AG09319 (cell line): ENCODE results near the gene SLC16A14.

Experiments
- DNase-seq: peaks from one replicate; pipeline ENCODE4 v3.0.0-alpha.2; 2010; ENCODE audit warnings: low read depth; ENCODE audit errors: extremely low read depth
- TF ChIP-seq, protein P1 (sequence below): IDR thresholded peaks from 2 replicates; pipeline ENCODE4 v1.5.1; 2011; ENCODE audit warnings: low read depth, mild to moderate bottlenecking, inconsistent platforms, low read length, moderate library complexity

SLC16A14 gene

DNA sequence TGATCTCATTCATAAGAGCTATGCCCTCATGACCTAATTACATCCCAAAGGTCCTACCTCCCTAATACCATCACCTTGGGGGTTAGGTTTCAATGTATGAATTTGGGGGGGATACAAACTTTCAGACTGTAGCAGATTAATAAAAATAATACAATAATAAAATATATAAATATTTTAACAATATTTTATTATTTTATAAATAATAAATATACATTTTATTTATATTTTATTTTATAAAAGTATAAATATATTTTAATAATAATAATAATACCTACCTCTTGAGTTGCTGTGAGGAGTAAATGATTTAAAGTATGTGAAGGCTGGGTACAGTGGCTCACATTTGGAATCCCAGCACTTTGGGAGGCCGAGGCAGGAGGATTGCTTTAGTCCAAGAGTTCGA, 8.1 kb upstream of the SLC16A14 start:
- TF ChIP-seq, protein P1, sequence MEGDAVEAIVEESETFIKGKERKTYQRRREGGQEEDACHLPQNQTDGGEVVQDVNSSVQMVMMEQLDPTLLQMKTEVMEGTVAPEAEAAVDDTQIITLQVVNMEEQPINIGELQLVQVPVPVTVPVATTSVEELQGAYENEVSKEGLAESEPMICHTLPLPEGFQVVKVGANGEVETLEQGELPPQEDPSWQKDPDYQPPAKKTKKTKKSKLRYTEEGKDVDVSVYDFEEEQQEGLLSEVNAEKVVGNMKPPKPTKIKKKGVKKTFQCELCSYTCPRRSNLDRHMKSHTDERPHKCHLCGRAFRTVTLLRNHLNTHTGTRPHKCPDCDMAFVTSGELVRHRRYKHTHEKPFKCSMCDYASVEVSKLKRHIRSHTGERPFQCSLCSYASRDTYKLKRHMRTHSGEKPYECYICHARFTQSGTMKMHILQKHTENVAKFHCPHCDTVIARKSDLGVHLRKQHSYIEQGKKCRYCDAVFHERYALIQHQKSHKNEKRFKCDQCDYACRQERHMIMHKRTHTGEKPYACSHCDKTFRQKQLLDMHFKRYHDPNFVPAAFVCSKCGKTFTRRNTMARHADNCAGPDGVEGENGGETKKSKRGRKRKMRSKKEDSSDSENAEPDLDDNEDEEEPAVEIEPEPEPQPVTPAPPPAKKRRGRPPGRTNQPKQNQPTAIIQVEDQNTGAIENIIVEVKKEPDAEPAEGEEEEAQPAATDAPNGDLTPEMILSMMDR: no peak
- no peak for DNase-seq

DNA sequence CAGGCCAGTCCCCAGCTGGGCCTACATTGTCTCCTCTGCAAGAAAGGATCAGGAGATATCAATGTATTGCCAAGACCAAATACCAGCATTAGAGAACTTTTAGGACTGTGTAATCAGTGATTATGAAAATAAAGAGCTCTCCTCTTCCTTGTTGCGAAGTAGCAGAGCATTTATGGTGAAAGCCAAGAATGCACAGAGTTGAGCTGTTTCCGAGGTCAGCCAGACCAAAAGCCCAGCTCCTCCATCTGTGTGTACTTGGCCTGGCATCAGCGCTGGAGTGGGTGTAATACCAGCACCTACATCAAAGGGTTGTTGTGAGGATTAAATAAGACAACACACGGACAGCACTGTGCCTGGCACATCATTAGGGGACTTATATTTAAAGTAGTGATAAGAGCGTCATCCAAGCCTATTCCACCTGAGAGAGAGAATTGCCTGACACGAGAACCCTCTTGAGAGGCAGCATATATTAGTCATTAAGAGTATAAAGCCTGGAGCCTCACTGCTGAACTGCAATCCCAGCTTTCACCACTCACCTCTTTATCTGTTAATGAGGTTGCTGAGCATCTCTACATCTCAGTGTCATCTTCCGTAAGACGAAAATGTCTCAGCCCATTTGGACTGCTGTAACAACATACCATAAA, 7.4 kb upstream of the SLC16A14 start:
- no peak for DNase-seq
- TF ChIP-seq, protein P1: no peak

DNA sequence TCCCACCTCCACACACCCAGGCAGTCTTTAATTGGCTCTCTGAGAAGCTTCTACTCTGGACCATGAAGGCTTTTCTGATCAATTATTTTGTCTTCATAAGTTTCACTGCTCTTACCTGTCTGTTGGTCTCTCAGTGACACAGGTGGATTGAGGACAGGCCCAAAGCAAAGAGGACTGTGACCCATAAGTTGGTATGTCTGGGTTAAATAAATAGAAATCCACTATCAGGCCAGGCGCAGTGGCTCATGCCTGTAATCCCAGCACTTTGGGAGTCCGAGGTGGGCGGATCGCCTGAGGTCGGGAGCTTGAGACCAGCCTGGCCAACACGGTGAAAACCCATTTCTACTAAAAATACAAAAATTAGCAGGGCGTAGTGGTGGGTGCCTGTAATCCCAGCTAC, 2.7 kb upstream of the SLC16A14 start:
- no peak for DNase-seq
- TF ChIP-seq, protein P1: no peak

DNA sequence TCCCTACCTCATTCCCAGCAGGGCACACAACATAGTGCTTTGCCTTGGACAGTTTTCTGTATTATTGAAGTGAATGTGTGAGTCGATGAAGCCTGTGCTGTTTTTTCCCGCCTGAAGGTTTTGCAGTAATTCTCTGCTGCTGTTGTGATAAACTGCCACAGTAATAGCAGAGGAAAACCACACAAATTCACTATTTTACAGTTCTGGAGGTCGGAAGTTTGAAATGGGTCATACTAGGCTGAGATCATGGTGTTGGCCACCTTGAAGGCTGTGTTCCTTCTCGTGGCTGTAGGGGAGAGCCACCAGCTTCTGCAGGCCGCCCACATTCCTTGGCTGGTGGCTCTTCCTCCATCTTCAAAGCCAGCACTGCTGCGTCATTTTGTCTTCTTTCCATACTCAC, 678 bp upstream of the SLC16A14 start:
- DNase-seq: no peak
- TF ChIP-seq, protein P1: no peak

DNA sequence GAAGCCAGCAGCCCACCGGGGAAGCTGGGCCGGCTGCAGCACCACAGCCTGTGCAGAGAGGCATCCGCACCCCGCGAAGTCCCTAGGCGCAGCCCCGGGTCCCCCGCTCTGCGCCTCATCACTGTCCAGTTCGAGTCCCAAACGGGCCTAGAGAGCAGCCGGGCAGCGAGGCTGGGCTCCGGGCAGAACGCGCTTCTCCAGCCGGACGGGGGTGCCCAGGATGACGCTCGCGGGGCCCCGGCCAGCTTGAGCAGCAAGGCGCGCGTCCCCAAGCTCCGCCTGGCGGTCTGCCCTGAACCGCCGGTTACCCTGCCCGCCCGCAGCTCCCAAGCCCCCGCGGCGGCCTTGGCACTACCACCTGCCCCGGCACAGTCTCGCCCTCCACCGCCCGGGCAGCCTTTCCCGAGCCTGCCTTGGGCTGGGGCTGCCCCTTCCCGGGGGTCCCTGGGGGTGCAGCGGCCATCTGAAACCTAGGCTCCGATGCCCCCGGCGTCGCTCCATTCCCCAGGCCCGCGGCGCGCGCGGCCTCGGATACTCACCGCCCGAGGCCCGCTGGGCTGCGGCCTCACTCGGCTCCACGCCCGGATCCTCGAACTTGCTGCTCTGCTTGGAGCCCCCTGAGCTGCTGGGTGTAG, 591 bp downstream of the SLC16A14 start:
- TF ChIP-seq, protein P1: no peak; the same call in 1 of the 2 replicates
- DNase-seq: no peak

DNA sequence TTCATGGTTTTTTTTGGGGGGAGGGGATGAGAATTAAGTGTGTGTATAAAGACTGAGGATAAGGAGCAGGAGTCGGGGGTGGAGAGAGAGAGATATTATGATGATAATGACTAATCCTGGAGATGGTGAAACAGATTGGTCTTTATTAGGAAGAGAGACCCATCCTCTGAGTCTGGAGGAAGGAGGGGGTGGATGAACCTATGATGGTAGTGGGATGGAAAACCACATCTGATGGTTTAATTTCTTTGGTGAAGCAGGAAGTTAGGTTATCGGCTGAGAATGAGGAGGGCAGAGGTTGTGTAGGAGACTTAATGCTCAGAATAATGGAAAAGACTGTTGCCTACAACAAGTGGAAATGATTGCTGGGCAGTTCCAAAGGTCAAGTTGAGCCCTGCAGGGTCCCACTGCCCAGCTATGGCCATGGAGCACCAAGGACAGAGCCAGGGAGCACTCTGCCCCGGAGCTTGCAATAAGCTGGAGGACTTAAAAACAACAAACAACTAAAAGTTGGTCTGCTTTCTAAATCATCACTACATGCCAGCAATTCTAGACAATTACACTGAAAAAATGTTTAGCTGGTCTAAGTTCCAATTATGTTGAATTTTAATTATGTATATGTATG, 7.9 kb downstream of the SLC16A14 start:
- TF ChIP-seq, protein P1: no peak
- no peak for DNase-seq

DNA sequence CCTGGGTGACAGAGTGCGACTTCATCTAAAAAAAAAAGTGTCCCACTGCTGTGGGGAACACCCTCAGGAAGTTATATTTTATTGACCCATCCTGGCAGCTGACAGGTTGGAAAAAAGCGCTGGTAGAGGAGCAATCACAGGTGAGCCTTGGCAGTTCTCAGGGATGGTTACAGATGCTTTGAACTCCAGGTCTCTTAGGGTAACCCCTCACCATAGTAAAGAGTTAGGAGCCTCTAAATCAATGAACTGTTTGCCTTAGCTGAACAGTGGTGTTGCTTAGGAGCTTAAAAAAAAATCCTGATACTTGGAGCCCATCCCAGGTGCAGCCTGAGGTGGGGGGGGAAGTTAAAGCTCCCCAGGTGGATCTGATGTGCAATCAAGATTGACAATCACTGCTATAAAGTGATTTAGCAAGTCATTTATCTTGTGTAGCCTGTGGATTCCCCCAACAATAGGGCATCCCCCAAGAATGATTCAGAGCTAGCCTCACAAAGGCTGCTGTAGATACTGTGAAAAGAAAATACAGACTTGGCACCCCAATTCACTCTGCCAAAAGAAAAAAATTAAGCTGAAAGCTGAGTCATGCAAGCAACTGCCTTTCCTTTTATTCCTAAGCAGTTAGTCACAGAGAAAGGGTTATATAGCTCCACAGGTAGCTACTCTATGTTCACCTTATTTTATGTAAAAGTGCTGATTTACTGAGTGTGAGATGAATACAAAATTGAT, 14.8 kb downstream of the SLC16A14 start:
- TF ChIP-seq, protein P1: no peak
- no peak for DNase-seq
